TTC549 (cell line): ENCODE data around the gene HES2.
"Not testable (repeated sequence)": the region's sequence is repeated elsewhere in the genome, so short reads cannot be mapped to it uniquely, and the experiment has no call there.

ENCODE experiments used
- FAIRE-seq: peaks from 2 replicates; lab custom pipeline; 2012; peaks lifted over from hg19 to GRCh38; lab: Jason Lieb, UNC

HES2 gene

GRCh38 chr1:6454856-6455751, 35.4 kb upstream of the HES2 start:
- no peak for FAIRE-seq

- not testable (repeated sequence) for FAIRE-seq
Measured at GRCh38 chr1:6453895-6454855, 34.5 kb upstream of the HES2 start.

- no peak for FAIRE-seq
Measured at GRCh38 chr1:6450943-6451373, 31.2 kb upstream of the HES2 start.

GRCh38 chr1:6450486-6450885, 30.8 kb upstream of the HES2 start:
- FAIRE-seq: not testable (repeated sequence)

- no peak for FAIRE-seq
Measured at GRCh38 chr1:6450005-6450450, 30.3 kb upstream of the HES2 start.

GRCh38 chr1:6448749-6449631, 29.3 kb upstream of the HES2 start:
- FAIRE-seq: no peak

GRCh38 chr1:6447818-6448748, 28.4 kb upstream of the HES2 start:
- no peak for FAIRE-seq

- FAIRE-seq: no peak
Measured at GRCh38 chr1:6447016-6447817, 27.5 kb upstream of the HES2 start.

GRCh38 chr1:6446665-6447015, 26.9 kb upstream of the HES2 start:
- FAIRE-seq: no peak

- FAIRE-seq: not testable (repeated sequence)
Measured at GRCh38 chr1:6445929-6446328, 26.2 kb upstream of the HES2 start.

GRCh38 chr1:6445062-6445763, 25.5 kb upstream of the HES2 start:
- FAIRE-seq: no peak

- FAIRE-seq: no peak
Measured at GRCh38 chr1:6444377-6444776, 24.7 kb upstream of the HES2 start.

- no peak for FAIRE-seq
Measured at GRCh38 chr1:6443339-6444115, 23.8 kb upstream of the HES2 start.

GRCh38 chr1:6441586-6441985, 21.9 kb upstream of the HES2 start:
- FAIRE-seq: no peak

GRCh38 chr1:6440198-6441126, 20.7 kb upstream of the HES2 start:
- no peak for FAIRE-seq

GRCh38 chr1:6438047-6438525, 18.4 kb upstream of the HES2 start:
- FAIRE-seq: no peak

GRCh38 chr1:6437012-6437700, 17.4 kb upstream of the HES2 start:
- not testable (repeated sequence) for FAIRE-seq
